Stomach (tissue), 4 donors: ENCODE results near the gene DLEC1.

ENCODE experiments used
- EP300 ChIP-seq: sonication (generic); formaldehyde crosslinking; IDR thresholded peaks from one replicate; pipeline ENCODE4 v1.6.1; 2017; ENCODE audit warnings: antibody characterized with exemption
- POLR2AphosphoS5 ChIP-seq, 3 donors: sonication (generic); formaldehyde crosslinking; IDR thresholded peaks; one replicate each; pipeline ENCODE4 v1.6.1; 2016; ENCODE audit warnings: antibody characterized with exemption in 3 of 3

GRCh38 chr3:38002291-38002876 lies 36.6 kb upstream of the DLEC1 start:
- TF ChIP-seq EP300 (no peak), POLR2AphosphoS5 (IDR thresholded peaks at IDR 0.05) (no peak)
